Epithelial cell of esophagus (primary cell): ENCODE data around the gene DBH.

Experiments
- DNase-seq: peaks from one replicate; pipeline ENCODE4 v3.0.0; 2010; ENCODE audit warnings: low read depth
- H3K4me3 ChIP-seq: 2 replicates; pipeline ENCODE4 v1.5.1; 2011; ENCODE audit warnings: mild to moderate bottlenecking, low read length, control low read depth
- TF ChIP-seq, protein P1 (sequence below): IDR thresholded peaks from 2 replicates; pipeline ENCODE4 v1.5.1; 2011; ENCODE audit warnings: low read depth, mild to moderate bottlenecking, low read length, control low read depth, inconsistent platforms; ENCODE audit not compliant: insufficient read depth; ENCODE audit errors: missing control alignments

The DBH gene

DNA sequence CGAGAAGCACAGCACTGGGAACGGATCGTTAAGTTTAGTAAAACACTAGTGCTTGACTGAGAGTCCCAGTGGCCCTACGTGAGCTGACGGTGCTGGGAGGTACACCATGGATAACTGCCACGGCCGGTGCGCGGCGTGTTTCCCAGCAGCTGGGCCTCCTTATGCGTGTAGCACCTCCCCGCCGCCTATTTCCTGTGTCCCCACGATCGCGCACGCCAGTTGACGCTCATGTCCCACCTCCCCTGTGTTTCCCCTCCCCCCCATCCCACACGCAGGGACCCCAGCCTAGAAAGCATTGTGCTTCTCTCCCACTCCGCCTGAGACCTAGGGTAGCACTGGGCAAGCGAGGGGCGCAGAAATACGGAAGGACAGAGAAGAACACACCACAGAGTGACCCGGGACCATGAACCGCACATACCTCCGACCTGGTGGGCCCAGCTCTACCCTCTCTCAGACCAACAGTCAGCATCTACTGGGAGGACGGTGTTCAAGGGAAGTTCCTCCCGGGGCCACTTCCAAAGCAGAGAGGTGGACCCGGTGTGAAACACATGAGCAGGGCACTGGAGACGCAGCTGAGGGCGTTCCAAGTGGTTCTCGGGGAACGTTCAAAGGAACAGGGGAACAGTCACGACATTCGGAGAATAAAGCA is 45.6 kb downstream of the DBH start:
- TF ChIP-seq, protein P1, sequence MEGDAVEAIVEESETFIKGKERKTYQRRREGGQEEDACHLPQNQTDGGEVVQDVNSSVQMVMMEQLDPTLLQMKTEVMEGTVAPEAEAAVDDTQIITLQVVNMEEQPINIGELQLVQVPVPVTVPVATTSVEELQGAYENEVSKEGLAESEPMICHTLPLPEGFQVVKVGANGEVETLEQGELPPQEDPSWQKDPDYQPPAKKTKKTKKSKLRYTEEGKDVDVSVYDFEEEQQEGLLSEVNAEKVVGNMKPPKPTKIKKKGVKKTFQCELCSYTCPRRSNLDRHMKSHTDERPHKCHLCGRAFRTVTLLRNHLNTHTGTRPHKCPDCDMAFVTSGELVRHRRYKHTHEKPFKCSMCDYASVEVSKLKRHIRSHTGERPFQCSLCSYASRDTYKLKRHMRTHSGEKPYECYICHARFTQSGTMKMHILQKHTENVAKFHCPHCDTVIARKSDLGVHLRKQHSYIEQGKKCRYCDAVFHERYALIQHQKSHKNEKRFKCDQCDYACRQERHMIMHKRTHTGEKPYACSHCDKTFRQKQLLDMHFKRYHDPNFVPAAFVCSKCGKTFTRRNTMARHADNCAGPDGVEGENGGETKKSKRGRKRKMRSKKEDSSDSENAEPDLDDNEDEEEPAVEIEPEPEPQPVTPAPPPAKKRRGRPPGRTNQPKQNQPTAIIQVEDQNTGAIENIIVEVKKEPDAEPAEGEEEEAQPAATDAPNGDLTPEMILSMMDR, result no peak
- no peak for DNase-seq
- H3K4me3 ChIP-seq, result no peak overlapping the region

DNA sequence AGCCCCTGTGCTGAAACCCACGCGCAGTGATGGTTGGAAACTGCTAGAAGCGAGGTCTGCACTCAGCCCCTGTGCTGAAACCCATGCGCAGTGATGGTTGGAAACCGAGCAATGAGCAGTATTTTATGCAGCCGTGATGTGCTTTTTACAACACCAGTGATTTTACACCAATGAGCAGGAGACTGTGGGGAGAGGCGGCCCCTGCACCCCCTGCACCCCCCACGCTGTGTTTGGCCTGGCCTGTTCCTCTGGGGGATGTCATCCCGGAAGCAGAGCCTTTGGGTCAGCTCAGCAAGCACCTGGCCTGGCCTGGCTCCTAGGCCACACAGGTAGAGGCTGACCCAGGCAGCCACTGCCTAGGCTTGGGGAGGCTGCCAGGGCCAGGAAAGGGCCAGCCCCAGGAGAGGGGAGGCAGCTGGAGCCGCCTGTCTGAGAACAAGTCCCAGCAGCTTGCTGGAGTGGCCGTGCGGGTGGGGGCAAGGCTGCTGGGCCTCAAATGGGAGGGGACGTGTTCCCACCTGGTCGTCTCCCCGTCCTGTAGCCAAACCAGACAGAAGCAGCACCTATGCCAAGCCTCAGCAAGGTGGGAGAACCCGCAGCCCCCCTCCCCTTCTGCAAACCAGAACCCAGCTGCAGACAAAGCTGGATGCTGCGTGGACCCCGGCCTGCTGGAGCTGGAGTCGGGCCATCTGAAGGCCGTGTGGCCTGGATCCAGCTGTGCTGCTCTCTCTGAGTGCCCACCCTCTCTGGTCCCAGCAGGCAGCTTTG is 46.8 kb downstream of the DBH start:
- no peak for DNase-seq
- TF ChIP-seq, protein P1, result no peak
- no peak overlapping the region for H3K4me3 ChIP-seq

DNA sequence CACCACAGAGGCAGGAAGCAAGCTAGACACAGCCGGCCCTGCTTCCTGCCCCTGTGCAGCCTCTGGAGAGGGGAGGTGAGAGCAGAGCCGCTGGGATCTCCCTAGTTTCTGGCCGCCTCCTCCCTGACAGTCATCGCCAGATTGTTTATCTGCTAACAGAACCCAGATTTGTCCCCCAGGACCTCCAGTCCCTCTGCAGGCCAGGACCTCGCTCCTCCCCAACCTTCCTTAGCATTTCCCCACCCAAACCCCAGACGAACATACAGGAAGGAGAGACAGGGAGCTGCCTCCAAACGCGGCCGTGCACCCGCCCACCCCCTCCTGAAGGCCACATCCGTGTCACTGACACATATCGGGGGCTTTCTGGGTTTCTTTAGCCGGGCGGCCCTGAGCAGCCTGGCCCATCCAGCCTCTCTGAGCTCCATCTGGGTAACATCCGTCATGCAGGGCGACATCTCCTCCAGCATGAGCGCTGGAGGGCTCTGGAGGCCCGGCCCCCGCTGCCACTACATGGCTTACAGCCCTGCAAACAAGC is 47.5 kb downstream of the DBH start:
- DNase-seq, result no peak
- TF ChIP-seq, protein P1, result no peak

DNA sequence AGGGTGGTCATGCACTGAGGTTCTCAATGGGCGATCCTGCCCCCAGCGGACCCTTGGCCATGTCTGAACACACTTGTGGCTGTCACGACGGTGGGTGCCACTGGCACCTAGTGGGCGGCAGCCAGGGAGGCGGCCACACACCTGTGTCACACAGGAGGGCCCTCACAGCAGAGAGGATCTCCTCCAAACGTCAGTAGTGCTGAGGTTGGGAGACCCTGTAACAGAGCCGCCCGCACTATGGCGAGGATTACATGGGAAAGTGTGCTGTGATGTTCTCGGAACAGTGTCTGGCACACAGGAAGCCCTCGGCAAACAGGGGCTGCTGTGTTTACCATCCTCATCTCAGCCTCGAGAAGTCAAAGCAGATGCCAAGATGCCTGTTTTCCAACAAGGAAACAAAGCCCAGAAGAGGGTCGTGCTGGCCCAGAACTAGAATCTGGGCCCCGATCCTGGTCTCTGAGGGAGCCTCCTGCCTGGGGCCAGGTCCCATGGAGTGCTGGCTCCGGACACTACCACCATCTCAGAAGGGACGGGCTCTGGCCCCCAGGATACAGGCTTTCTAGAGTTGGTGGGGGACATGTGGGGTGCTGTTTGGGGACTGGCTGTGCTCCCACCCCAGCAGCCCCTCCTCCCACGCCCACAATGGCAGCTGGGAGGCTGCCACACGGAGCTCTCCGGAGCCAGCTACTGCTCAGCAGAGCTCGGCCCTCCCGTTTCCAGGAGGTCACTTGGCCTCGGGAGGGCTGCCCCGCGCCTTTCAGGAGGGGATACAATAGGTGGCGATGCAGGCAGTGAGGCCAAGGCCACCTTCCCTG is 48.2 kb downstream of the DBH start:
- TF ChIP-seq, protein P1, result no peak
- no peak overlapping the region for H3K4me3 ChIP-seq
- DNase-seq, result no peak

More for the DNA sequence above, 47.5 kb downstream of the DBH start:
- no peak overlapping the region for H3K4me3 ChIP-seq

DNA sequence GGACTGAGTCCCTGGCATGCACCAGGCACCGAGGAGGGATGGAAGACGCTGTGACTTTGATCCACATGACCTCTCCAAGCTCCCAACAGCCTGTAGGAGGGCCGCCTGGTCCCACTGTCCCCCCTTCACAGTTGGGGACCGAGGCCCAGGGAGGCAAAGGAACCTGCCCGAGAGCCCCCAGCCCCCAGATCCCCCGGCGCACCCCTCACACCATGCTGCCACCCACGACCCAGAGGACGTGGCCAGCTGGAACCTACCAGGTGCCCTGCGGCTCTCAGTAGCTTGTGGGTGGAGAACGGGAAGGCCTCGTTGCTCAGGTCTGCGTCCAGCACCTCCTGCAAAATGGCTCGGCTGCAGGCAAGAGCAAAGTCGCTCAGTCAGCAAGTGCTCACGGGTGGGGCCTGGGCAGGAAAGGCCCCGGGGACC is 48.8 kb downstream of the DBH start:
- no peak overlapping the region for H3K4me3 ChIP-seq
- TF ChIP-seq, protein P1, result no peak
- DNase-seq, result no peak

DNA sequence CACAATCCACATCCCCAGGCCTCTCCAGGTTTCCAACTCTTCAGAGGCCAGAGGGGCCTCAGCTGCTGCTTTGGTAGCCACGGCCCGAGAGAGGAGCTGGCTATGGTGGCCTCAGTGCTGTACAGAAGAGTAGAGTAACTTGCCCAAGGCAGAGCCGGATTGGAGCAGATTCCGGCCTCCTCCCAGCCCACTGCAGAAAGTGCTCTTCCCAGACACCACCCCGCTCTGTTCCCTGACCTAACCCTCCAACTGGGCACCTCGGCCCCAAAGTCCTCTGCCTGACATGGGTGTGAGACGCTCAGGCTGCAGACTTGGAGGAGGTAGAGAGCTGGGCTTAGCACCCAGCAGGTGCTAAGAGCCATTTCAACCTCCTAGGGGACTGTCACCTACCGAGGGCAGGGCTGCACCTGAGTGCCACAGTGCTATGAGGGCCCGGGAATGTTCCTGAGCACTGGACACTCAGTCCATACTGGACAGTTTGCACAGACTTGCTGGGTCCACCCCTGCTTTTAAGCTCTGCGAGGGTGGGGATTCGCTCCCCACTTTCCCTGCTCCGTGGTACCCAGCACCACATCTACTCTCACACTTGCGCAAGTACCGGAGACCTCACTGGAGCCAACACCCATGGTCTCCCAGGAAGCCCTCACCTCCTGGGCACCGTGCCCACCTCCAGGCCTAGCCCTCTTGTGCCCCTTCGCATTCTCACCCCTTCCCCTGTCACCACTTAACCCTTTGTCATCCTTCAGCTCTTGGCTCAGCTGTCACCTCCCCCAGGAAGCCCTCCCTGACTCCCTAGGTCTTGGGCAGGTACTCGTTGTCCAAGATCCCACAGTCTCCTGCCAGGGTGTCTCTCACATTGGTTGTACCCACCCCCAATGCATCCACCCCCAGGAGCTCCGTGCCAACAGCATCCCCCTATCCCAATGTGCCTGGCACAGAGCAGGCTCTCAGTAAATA is 49.8 kb downstream of the DBH start:
- no peak overlapping the region for H3K4me3 ChIP-seq
- TF ChIP-seq, protein P1, result no peak
- no peak for DNase-seq
